22Rv1 (cell line): ENCODE data around the gene FARP1.
"Not testable (repeated sequence)": the region's sequence is repeated elsewhere in the genome, so short reads cannot be mapped to it uniquely, and the experiment has no call there.

ENCODE experiments used
- H3K27ac ChIP-seq: fragments of 450-650 bp; 2 replicates; pipeline ENCODE4 v1.5.1; 2017
- CTCF ChIP-seq: fragments of 450-650 bp; IDR thresholded peaks from 2 replicates; pipeline ENCODE4 v1.5.1; 2017; ENCODE audit warnings: mild to moderate bottlenecking
- ZFX ChIP-seq: fragments of 450-650 bp; IDR thresholded peaks from 2 replicates; pipeline ENCODE4 v1.6.1; 2017; ENCODE audit warnings: antibody characterized with exemption, borderline replicate concordance

Gene FARP1

GRCh38 chr13:98264877-98265276 is 122.0 kb downstream of the FARP1 start:
- TF ChIP-seq CTCF (no peak), ZFX (no peak)
- H3K27ac ChIP-seq = no peak overlapping the region

GRCh38 chr13:98265692-98266551 is 123.0 kb downstream of the FARP1 start:
- H3K27ac ChIP-seq = peak overlapping the region; percentile 54
- no peak for TF ChIP-seq CTCF
- no peak for TF ChIP-seq ZFX

- H3K27ac ChIP-seq = peak overlapping the region; percentile 54
- TF ChIP-seq CTCF = no peak
- no peak for TF ChIP-seq ZFX
Measured at GRCh38 chr13:98267080-98267912, 124.4 kb downstream of the FARP1 start.

- no peak overlapping the region for H3K27ac ChIP-seq
- no peak for TF ChIP-seq CTCF
- no peak for TF ChIP-seq ZFX
Measured at GRCh38 chr13:98269386-98269785, 126.5 kb downstream of the FARP1 start.

GRCh38 chr13:98270819-98271218 is 127.9 kb downstream of the FARP1 start:
- no peak for TF ChIP-seq ZFX
- no peak for TF ChIP-seq CTCF
- no peak overlapping the region for H3K27ac ChIP-seq

- not testable (repeated sequence) for H3K27ac ChIP-seq
Measured at GRCh38 chr13:98271646-98272045, 128.8 kb downstream of the FARP1 start.

- no peak overlapping the region for H3K27ac ChIP-seq
- no peak for TF ChIP-seq CTCF
- TF ChIP-seq ZFX = no peak
Measured at GRCh38 chr13:98272549-98272948, 129.7 kb downstream of the FARP1 start.
